GM23338 (cell line): ENCODE results near the gene ZNF507.

Source experiments
- CREB1 ChIP-seq: fragments of 250-450 bp; sonication (Bioruptor Pico); IDR thresholded peaks from 2 replicates; pipeline ENCODE4 v1.5.0; 2020; ENCODE audit warnings: low read depth, mild to moderate bottlenecking, moderate library complexity
- CTCF ChIP-seq, 2 experiments: fragments of 200-600 bp in 1 of 2; sonication (generic) in 1 of 2; conservative IDR thresholded peaks; 2 replicates each; pipeline versions ENCODE4 v1.5.1 to v1.6.1; 2016 to 2017; ENCODE audit warnings: antibody characterized with exemption in 2 of 2, low read depth in 2 of 2, mild to moderate bottlenecking in 2 of 2, moderate library complexity in 1 of 2
- EZH2 ChIP-seq: fragments of 200-600 bp; sonication (generic); IDR thresholded peaks from one replicate; pipeline ENCODE4 v1.8.0; 2017; ENCODE audit warnings: antibody characterized with exemption, mild to moderate bottlenecking, low read depth; ENCODE audit not compliant: unreplicated experiment
- EZH2phosphoT487 ChIP-seq: fragments of 200-600 bp; sonication (generic); IDR thresholded peaks from one replicate; pipeline ENCODE4 v1.8.1; 2018; ENCODE audit warnings: antibody characterized with exemption; ENCODE audit not compliant: unreplicated experiment
- NANOG ChIP-seq: IDR thresholded peaks from 2 replicates; pipeline ENCODE4 v1.6.1; 2016; ENCODE audit warnings: antibody characterized with exemption, borderline replicate concordance
- POLR2AphosphoS5 ChIP-seq: IDR thresholded peaks from 2 replicates; pipeline ENCODE4 v1.6.1; 2016; ENCODE audit warnings: antibody characterized with exemption, low read depth
- REST ChIP-seq: IDR thresholded peaks from one replicate; pipeline ENCODE4 v1.6.1; 2018; ENCODE audit warnings: antibody characterized with exemption; ENCODE audit not compliant: unreplicated experiment

GRCh38 chr19:32415246-32415645 is 69.8 kb downstream of the ZNF507 start:
- TF ChIP-seq CTCF (conservative IDR thresholded peaks at IDR 0.05; ENCODE audit: low read depth in 2 of 2) (no peak), EZH2 (no peak), EZH2phosphoT487 (no peak), CREB1 (CRISPR knock-in tag) (no peak), POLR2AphosphoS5 (no peak), REST (no peak), NANOG (no peak)
